GM12878 (cell line): Measurements from ENCODE around the gene CDK5R2.

Source experiments
- EP300 ChIP-seq, 2 experiments: fragments of 150-350 bp in 1 of 2; IDR thresholded peaks; 2 replicates each; pipeline ENCODE4 v1.6.1; 2011 to 2012; ENCODE audit warnings: low read depth in 2 of 2, low read length in 2 of 2, borderline replicate concordance in 1 of 2, improper control_type of control experiment in 1 of 2, inconsistent platforms in 1 of 2; ENCODE audit not compliant: control insufficient read depth in 1 of 2
- HDAC2 ChIP-seq: fragments of 200-600 bp; sonication (generic); IDR thresholded peaks from 2 replicates; pipeline ENCODE4 v1.6.1; 2017
- RELB ChIP-seq: fragments of 450-650 bp; IDR thresholded peaks from 2 replicates; pipeline ENCODE4 v1.6.1; 2017; ENCODE audit warnings: low read depth, mild to moderate bottlenecking, moderate library complexity

GRCh38 chr2:218954541-218955300, 4.7 kb upstream of the CDK5R2 start:
- TF ChIP-seq HDAC2 (no peak), RELB (no peak), EP300 (IDR thresholded peaks at IDR 0.05; ENCODE audit: borderline replicate concordance in 1 of 2, control insufficient read depth in 1 of 2, low read depth in 2 of 2, low read length in 2 of 2) (no peak)
